ENCODE data around the gene IPMK. TPM values are rescaled to one million over a fixed set of nuclear protein-coding genes. Genes with fewer than 3 reads are reported as not detected.

The IPMK gene
- total RNA-seq, 1 experiment from 2014 or later = 5.2 TPM

DNA sequence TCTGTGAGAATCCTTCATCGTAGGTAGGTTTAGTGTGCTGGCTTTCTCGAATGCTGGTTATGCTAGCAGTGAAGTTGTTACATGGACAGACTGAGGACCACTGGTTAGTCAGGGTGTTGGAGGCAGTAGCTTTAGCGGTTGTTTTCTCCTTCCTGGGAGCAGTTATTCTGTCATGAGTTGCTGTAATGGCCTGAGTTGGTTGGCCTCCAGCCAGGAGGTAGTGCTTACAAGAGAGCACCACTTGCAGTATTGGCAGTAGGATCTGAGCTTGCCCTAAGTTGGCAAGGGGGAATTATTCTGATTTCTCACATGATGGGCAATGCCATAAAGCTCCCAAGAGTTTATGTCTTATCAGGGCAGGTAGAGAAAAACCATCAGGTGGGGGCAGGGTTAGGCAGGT lies 58.0 kb downstream of the IPMK start:
- H3K27ac Mint-ChIP-seq (ENCODE audit: low read depth, unreplicated experiment) = no peak overlapping the region
- no peak overlapping the region for H3K4me3 Mint-ChIP-seq (ENCODE audit: unreplicated experiment)
- intact Hi-C loops (cut with micrococcal nuclease) = no loop called here
- no peaks in the 10 kb centered on the region for H3K9me3 Mint-ChIP-seq (ENCODE audit: unreplicated experiment)
- TF ChIP-seq CTCF (IDR thresholded peaks at IDR 0.05; ENCODE audit: unreplicated experiment) = no peak
- no TSS peak for BruUV-seq (replicated peaks)
- H3K4me1 Mint-ChIP-seq (ENCODE audit: insufficient read depth, unreplicated experiment) = no peaks in the 10 kb centered on the region
- peaks cover 36% of the 10 kb centered on the region for H3K36me3 Mint-ChIP-seq (ENCODE audit: insufficient read depth, unreplicated experiment)
- ChIA-PET CTCF (interaction anchor here (0.6 to 2.0 kb wide), 2 partner anchors 11 to 1496 kb away, joined by 3 to 7 read pairs; no protein-coding TSS in a partner anchor), POLR2A (no interaction called here)
- no peaks in the 10 kb centered on the region for H3K27me3 Mint-ChIP-seq (ENCODE audit: insufficient read depth, unreplicated experiment)
- DNase-seq (ENCODE audit: unreplicated experiment) = no peak

DNA sequence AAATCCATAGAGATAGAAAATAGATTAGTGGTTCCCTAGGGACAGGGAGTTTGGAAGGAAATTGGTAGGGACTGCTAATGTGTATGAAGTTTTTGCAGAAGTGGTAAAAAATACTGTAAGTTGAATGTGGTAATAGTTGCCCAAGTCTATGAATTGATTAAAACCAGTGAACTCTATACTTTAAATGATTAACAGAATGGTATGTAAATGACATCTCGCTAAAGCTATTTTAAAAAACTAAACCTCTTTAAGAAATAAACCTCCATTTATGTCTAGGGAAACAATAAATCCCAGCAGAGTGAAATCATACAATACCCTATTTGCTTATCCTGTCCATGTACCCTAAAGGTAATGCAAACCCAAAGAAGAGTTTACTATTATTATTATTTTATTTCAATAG lies 61.4 kb downstream of the IPMK start:
- no peak overlapping the region for H3K27ac Mint-ChIP-seq (ENCODE audit: low read depth, unreplicated experiment)
- H3K4me3 Mint-ChIP-seq (ENCODE audit: unreplicated experiment) = no peak overlapping the region
- no peaks in the 10 kb centered on the region for H3K27me3 Mint-ChIP-seq (ENCODE audit: insufficient read depth, unreplicated experiment)
- intact Hi-C loops (cut with micrococcal nuclease) = no loop called here
- no peak for TF ChIP-seq CTCF (IDR thresholded peaks at IDR 0.05; ENCODE audit: unreplicated experiment)
- peaks cover 20% of the 10 kb centered on the region for H3K36me3 Mint-ChIP-seq (ENCODE audit: insufficient read depth, unreplicated experiment)
- BruUV-seq (replicated peaks) = no TSS peak
- H3K9me3 Mint-ChIP-seq (ENCODE audit: unreplicated experiment) = no peaks in the 10 kb centered on the region
- DNase-seq (ENCODE audit: unreplicated experiment) = no peak
- ChIA-PET CTCF (interaction anchor here (1.9 kb wide), 1 partner anchor 53 kb away, joined by 5 read pairs; no protein-coding TSS in a partner anchor), POLR2A (interaction anchor here (1.2 kb wide), 1 partner anchor 63 kb away, joined by 3 read pairs; the partner anchor contains the start of gene CISD1)
- H3K4me1 Mint-ChIP-seq (ENCODE audit: insufficient read depth, unreplicated experiment) = no peaks in the 10 kb centered on the region

DNA sequence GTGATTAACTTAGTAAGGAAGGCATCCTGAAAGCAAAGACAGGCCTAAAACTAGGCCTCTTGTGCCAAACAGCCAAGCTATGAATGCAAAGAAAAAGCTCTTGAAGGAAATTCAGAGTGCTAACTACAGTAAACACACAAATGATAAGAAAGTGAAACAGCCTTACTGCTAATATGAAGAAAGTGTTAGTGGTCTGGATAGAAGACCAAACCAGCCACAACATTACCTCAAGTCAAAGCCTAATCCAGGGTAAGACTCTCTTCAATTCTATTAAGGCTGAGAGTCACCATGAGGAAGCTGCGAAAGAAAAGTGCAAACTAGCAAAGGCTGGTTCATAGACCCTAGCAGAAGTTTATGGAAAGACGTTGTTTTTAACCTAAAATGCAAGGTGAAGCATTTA lies 66.0 kb downstream of the IPMK start:
- ChIA-PET CTCF (interaction anchor here (0.6 to 1.2 kb wide), 2 partner anchors 49 to 962 kb away, joined by 3 read pairs; no protein-coding TSS in a partner anchor), POLR2A (interaction anchor here (1.3 kb wide), 1 partner anchor 65 kb away, joined by 3 read pairs; no protein-coding TSS in a partner anchor)
- Mint-ChIP-seq H3K4me3 (ENCODE audit: unreplicated experiment) (no peak overlapping the region), H3K27ac (ENCODE audit: low read depth, unreplicated experiment) (no peak overlapping the region), H3K4me1 (ENCODE audit: insufficient read depth, unreplicated experiment) (no peaks in the 10 kb centered on the region), H3K27me3 (ENCODE audit: insufficient read depth, unreplicated experiment) (no peaks in the 10 kb centered on the region), H3K9me3 (ENCODE audit: unreplicated experiment) (no peaks in the 10 kb centered on the region), H3K36me3 (ENCODE audit: insufficient read depth, unreplicated experiment) (peaks cover 4% of the 10 kb centered on the region)
- no peak for TF ChIP-seq CTCF (IDR thresholded peaks at IDR 0.05; ENCODE audit: unreplicated experiment)
- no TSS peak for BruUV-seq (replicated peaks)
- intact Hi-C loops (cut with micrococcal nuclease) = no loop called here
- DNase-seq (ENCODE audit: unreplicated experiment) = no peak

GRCh38 chr10:58189269-58189668 lies 78.4 kb downstream of the IPMK start:
- H3K36me3 Mint-ChIP-seq (ENCODE audit: insufficient read depth, unreplicated experiment) = peaks cover 2% of the 10 kb centered on the region
- H3K4me1 Mint-ChIP-seq (ENCODE audit: insufficient read depth, unreplicated experiment) = peaks cover 6% of the 10 kb centered on the region
- intact Hi-C loops (cut with micrococcal nuclease) = no loop called here
- H3K27ac Mint-ChIP-seq (ENCODE audit: low read depth, unreplicated experiment) = no peak overlapping the region
- ChIA-PET POLR2A (interaction anchor here (1.0 to 1.8 kb wide), 2 partner anchors 80 to 101 kb away, joined by 5 read pairs; partner anchors contain the start of gene CISD1), CTCF (interaction anchor here (0.6 to 1.6 kb wide), 3 partner anchors 10 to 103 kb away, joined by 4 to 8 read pairs (median 4); no protein-coding TSS in a partner anchor)
- H3K4me3 Mint-ChIP-seq (ENCODE audit: unreplicated experiment) = no peak overlapping the region
- DNase-seq (ENCODE audit: unreplicated experiment) = peak; percentile 44
- TF ChIP-seq CTCF (IDR thresholded peaks at IDR 0.05; ENCODE audit: unreplicated experiment) = no peak
- BruUV-seq (replicated peaks) = no TSS peak
- H3K9me3 Mint-ChIP-seq (ENCODE audit: unreplicated experiment) = no peaks in the 10 kb centered on the region
- H3K27me3 Mint-ChIP-seq (ENCODE audit: insufficient read depth, unreplicated experiment) = no peaks in the 10 kb centered on the region
